Lung (tissue), 12 donors: ENCODE measurements around the gene ABCD4. TPM values are rescaled to one million over a fixed set of nuclear protein-coding genes. Genes with fewer than 3 reads are reported as not detected.

Source experiments
- ATAC-seq: fragments of 200-7000 bp; cut with Tn5 transposase; one replicate; pipeline ENCODE4 v1.9.1; 2020; ENCODE audit warnings: moderate number of reproducible peaks; ENCODE audit not compliant: insufficient read depth, low FRiP score
- DNase-seq, 3 donors: peaks; one replicate each; pipeline ENCODE4 v3.0.0-alpha.2; 2013 to 2017
- H3K27ac ChIP-seq, 2 donors: one replicate each; pipeline ENCODE4 v1.5.1; 2013; ENCODE audit warnings: mild to moderate bottlenecking in 2 of 2, moderate library complexity in 2 of 2, control low read depth in 1 of 2, inconsistent platforms in 1 of 2, low read depth in 1 of 2, low read length in 1 of 2
- H3K27me3 ChIP-seq, 3 donors: one replicate each; pipeline ENCODE4 v1.5.1; 2013; ENCODE audit warnings: low read length in 2 of 3; ENCODE audit not compliant: control insufficient read depth in 3 of 3, insufficient read depth in 3 of 3
- H3K36me3 ChIP-seq, 4 donors: one replicate each; pipeline ENCODE4 v1.5.1; 2013; ENCODE audit warnings: low read length in 4 of 4, mild to moderate bottlenecking in 1 of 4, moderate library complexity in 1 of 4; ENCODE audit not compliant: control insufficient read depth in 4 of 4, insufficient read depth in 4 of 4
- H3K4me1 ChIP-seq, 5 donors: one replicate each; pipeline ENCODE4 v1.5.1; 2013; ENCODE audit warnings: low read length in 5 of 5, mild to moderate bottlenecking in 2 of 5, moderate library complexity in 1 of 5; ENCODE audit not compliant: control insufficient read depth in 5 of 5, insufficient read depth in 5 of 5
- H3K4me3 ChIP-seq: one replicate; pipeline ENCODE4 v1.5.1; 2013; ENCODE audit warnings: mild to moderate bottlenecking, control low read depth, moderate library complexity
- H3K9ac ChIP-seq, 2 donors: one replicate each; pipeline ENCODE4 v1.5.1; 2013; ENCODE audit warnings: low read length in 2 of 2, control low read depth in 1 of 2; ENCODE audit not compliant: insufficient read depth in 1 of 2
- H3K9me3 ChIP-seq, 4 donors: one replicate each; pipeline ENCODE4 v1.5.1; 2013; ENCODE audit warnings: low read length in 3 of 4, mild to moderate bottlenecking in 1 of 4, moderate library complexity in 1 of 4; ENCODE audit not compliant: control insufficient read depth in 4 of 4, insufficient read depth in 3 of 4
- WGBS, 2 donors: extraction: QIAGEN DNeasy Blood & Tissue Kit; methylation state at CpG; one replicate each; pipeline ENCODE4 v1.1.7; 2013; 5-methylcytosine and 5-hydroxymethylcytosine counted together
- polyA plus RNA-seq, 2 donors: library from polyadenylated mRNA; stranded (reverse); fragments of 200-250 nt; gene quantifications; one replicate each; pipeline ENCODE4 v1.2.1, GENCODE V29; 2013
- total RNA-seq, 2 donors: library from RNA; depleted of rRNA in 1 of 2; stranded (reverse); fragments of >200 nt in 1 of 2; gene quantifications; one replicate each; pipeline ENCODE4 v1.2.1, GENCODE V29; 2014 to 2021
- TF ChIP-seq, protein P1 (sequence below): IDR thresholded peaks from 2 replicates; pipeline ENCODE4 v1.5.1; 2012; ENCODE audit warnings: mild to moderate bottlenecking; ENCODE audit errors: control extremely low read depth, extremely low read depth
- donor health status: control.
- donor health status: control.
- donor health status: Bipolar disorder and iron deficiency.
- donor health status: healthy.
- donor health status: DM: yes; HTN: yes; CAD: no.

Gene ABCD4
- total and polyA plus RNA-seq, 4 donors, result 25.7 to 72.7 (median 43.1) TPM

DNA sequence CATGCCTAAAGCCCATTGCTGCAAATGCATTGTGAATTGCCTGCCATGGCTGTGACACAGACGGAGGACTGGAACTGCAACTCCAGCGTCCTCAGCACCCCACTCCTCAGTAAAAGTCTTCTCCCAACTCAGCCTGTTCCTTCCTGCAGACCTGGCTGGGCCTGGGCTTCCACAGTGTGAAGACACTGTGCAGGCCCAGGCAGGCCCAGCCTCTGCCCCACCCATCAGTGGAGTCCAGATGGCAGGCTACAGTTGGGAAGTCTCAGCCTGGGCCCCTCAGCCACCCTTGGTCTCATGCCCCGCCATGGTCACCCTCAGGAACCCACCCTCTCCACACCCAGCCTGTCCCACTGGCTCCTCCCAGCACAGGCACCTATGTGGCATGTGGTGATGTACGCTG lies 41.4 kb downstream of the ABCD4 start:
- Histone ChIP-seq H3K9me3 (no peaks in the 10 kb centered on the region), H3K27me3 (peaks cover 0 to 9% (median 0%) of the 10 kb centered on the region in 3 donors), H3K4me1 (peaks cover 0 to 7% (median 0%) of the 10 kb centered on the region in 5 donors), H3K4me3 (no peak overlapping the region), H3K9ac (no peak overlapping the region), H3K36me3 (no peaks in the 10 kb centered on the region), H3K27ac (no peak overlapping the region)
- no peak for ATAC-seq
- DNase-seq, result no peak
- WGBS, 2 donors, result 78 to 91% methylated on average over 4 of the region's 4 CpGs
- TF ChIP-seq, protein P1, sequence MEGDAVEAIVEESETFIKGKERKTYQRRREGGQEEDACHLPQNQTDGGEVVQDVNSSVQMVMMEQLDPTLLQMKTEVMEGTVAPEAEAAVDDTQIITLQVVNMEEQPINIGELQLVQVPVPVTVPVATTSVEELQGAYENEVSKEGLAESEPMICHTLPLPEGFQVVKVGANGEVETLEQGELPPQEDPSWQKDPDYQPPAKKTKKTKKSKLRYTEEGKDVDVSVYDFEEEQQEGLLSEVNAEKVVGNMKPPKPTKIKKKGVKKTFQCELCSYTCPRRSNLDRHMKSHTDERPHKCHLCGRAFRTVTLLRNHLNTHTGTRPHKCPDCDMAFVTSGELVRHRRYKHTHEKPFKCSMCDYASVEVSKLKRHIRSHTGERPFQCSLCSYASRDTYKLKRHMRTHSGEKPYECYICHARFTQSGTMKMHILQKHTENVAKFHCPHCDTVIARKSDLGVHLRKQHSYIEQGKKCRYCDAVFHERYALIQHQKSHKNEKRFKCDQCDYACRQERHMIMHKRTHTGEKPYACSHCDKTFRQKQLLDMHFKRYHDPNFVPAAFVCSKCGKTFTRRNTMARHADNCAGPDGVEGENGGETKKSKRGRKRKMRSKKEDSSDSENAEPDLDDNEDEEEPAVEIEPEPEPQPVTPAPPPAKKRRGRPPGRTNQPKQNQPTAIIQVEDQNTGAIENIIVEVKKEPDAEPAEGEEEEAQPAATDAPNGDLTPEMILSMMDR, result no peak

DNA sequence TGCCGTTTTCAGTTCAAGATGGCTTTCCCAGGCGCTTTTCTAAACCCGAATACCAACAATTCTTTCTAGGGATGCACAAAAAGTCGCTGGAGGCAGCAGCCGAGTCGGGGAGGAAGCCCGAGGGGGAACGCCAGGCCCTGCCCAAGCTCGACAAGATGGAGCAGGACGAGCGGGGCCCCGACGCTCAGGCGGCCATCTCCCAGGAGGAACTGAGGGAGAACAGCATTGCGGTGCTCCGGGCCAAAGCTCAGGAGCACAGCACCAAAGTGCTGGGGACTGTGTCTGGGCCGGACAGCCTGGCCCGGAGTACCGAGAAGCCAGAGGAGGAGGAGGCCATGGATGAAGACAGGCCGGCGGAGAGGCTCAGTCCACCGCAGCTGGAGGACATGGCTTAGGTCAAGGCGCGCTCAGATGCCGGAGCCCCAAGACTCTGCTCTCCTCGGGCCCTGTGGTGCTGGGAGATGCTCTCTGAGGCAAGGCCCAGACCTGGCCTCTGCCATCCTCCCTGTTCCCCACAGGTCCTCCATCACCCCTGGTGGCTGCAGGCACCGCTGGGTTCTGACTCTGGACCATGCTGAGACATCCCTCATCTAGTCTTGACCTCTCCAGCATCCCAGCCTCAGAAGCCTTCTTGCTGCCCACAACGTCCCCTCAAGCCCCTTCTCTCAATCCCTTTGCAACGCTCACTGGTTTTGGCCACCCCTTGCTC lies 42.1 kb downstream of the ABCD4 start:
- H3K27ac ChIP-seq, result no peak overlapping the region
- H3K27me3 ChIP-seq, result peaks cover 0 to 9% (median 0%) of the 10 kb centered on the region in 3 donors
- no peak overlapping the region for H3K9ac ChIP-seq
- TF ChIP-seq, protein P1, result no peak
- DNase-seq, result no peak
- WGBS, 2 donors, result 94 to 96% methylated on average over 29 of the region's 29 CpGs
- H3K9me3 ChIP-seq, result no peaks in the 10 kb centered on the region
- peaks cover 0 to 7% (median 0%) of the 10 kb centered on the region in 5 donors for H3K4me1 ChIP-seq
- no peak overlapping the region for H3K4me3 ChIP-seq
- no peaks in the 10 kb centered on the region for H3K36me3 ChIP-seq
- ATAC-seq, result no peak

DNA sequence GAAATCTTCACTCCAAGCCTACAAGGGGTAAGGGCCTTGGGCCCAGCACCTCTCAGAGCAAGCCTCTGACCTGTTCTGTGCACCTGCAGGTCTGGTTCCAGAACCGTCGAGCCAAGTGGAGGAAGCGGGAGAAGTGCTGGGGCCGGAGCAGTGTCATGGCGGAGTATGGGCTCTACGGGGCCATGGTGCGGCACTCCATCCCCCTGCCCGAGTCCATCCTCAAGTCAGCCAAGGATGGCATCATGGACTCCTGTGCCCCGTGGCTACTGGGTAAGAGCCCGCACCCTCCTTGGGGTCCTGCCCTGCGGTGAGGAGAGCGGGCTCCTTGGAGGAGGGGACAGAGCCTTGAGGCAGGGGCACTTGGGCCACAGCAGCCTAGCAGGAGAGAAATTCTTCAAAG lies 43.2 kb downstream of the ABCD4 start:
- Histone ChIP-seq H3K36me3 (no peaks in the 10 kb centered on the region), H3K27ac (no peak overlapping the region), H3K4me1 (peaks cover 0 to 7% (median 0%) of the 10 kb centered on the region in 5 donors), H3K27me3 (peaks cover 0 to 9% (median 0%) of the 10 kb centered on the region in 3 donors), H3K4me3 (no peak overlapping the region), H3K9me3 (no peaks in the 10 kb centered on the region), H3K9ac (no peak overlapping the region)
- 95 to 97% methylated on average over 12 of the region's 12 CpGs for WGBS, 2 donors
- TF ChIP-seq, protein P1, result no peak
- no peak for DNase-seq
- ATAC-seq, result no peak

DNA sequence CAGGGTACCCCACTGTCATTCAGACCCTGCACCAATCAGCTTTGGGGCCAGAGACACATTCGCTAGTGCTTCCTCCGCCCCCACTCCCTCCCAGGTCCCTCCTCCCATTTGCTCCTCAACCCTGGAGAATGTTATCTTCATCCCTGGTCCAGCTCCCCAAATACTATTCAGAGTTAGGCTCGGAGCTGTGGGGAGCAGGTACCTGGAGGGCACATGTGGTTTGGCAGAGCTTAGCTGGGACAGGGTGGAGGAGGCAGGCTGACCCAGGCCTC lies 44.0 kb downstream of the ABCD4 start:
- Histone ChIP-seq H3K4me1 (peaks cover 0 to 7% (median 0%) of the 10 kb centered on the region in 5 donors), H3K9me3 (no peaks in the 10 kb centered on the region), H3K27me3 (peaks cover 0 to 9% (median 0%) of the 10 kb centered on the region in 3 donors), H3K36me3 (no peaks in the 10 kb centered on the region), H3K9ac (no peak overlapping the region), H3K27ac (no peak overlapping the region), H3K4me3 (no peak overlapping the region)
- TF ChIP-seq, protein P1, result no peak
- ATAC-seq, result no peak
- WGBS, 2 donors, result 79 to 84% methylated on average over 3 of the region's 3 CpGs
- no peak for DNase-seq
